GM12878 (cell line): ENCODE data around the gene ATP1A3. TPM values are rescaled to one million over a fixed set of nuclear protein-coding genes. Genes with fewer than 3 reads are reported as not detected.
A peak's percentile ranks its signal among the peaks of the same experiment; 100 is the strongest.

Source experiments
- ATF7 ChIP-seq: fragments of 450-650 bp; IDR thresholded peaks from 2 replicates; pipeline ENCODE4 v1.6.1; 2016; ENCODE audit warnings: low read depth, mild to moderate bottlenecking
- BACH1 ChIP-seq: fragments of 450-650 bp; IDR thresholded peaks from 2 replicates; pipeline ENCODE4 v1.6.1; 2017; ENCODE audit warnings: mild to moderate bottlenecking, borderline replicate concordance
- BCL11A ChIP-seq: IDR thresholded peaks from 2 replicates; pipeline ENCODE4 v1.6.1; 2011; ENCODE audit warnings: low read depth, low read length
- EGR1 ChIP-seq, 2 experiments: IDR thresholded peaks; 1 replicate in 1 of 2; 2 replicates in 1 of 2; pipeline ENCODE4 v1.6.1; 2011 to 2012; ENCODE audit warnings: low read depth in 2 of 2, low read length in 2 of 2, borderline replicate concordance in 1 of 2, mild to moderate bottlenecking in 1 of 2, moderate library complexity in 1 of 2
- HDAC6 ChIP-seq: fragments of 200-600 bp; sonication (generic); IDR thresholded peaks from one replicate; pipeline ENCODE4 v1.8.0; 2017; ENCODE audit warnings: antibody characterized with exemption; ENCODE audit not compliant: unreplicated experiment
- NFIC ChIP-seq: IDR thresholded peaks from 2 replicates; pipeline ENCODE4 v1.6.1; 2012; ENCODE audit warnings: low read depth, mild to moderate bottlenecking, inconsistent platforms, low read length, moderate library complexity
- POLR2AphosphoS5 ChIP-seq: IDR thresholded peaks from 2 replicates; pipeline ENCODE4 v1.6.1; 2011; ENCODE audit warnings: mild to moderate bottlenecking, low read length, inconsistent platforms
- RAD21 ChIP-seq: IDR thresholded peaks from 2 replicates; pipeline ENCODE4 v1.6.1; 2011; ENCODE audit warnings: mild to moderate bottlenecking, low read depth, low read length, moderate library complexity; ENCODE audit not compliant: insufficient read depth
- SUPT20H ChIP-seq: IDR thresholded peaks from 2 replicates; pipeline ENCODE4 v1.6.1; 2011; ENCODE audit warnings: low read depth, mild to moderate bottlenecking, low read length, moderate library complexity, borderline replicate concordance; ENCODE audit not compliant: control insufficient read depth
- SUZ12 ChIP-seq: fragments of 200-600 bp; sonication (generic); IDR thresholded peaks from one replicate; pipeline ENCODE4 v1.6.1; 2018; ENCODE audit warnings: antibody characterized with exemption, mild to moderate bottlenecking; ENCODE audit not compliant: unreplicated experiment
- WRNIP1 ChIP-seq: IDR thresholded peaks from 2 replicates; pipeline ENCODE4 v1.6.1; 2011; ENCODE audit warnings: low read depth, low read length, improper control_type of control experiment, borderline replicate concordance
- YBX1 ChIP-seq: fragments of 450-650 bp; IDR thresholded peaks from 2 replicates; pipeline ENCODE4 v1.6.1; 2016; ENCODE audit warnings: antibody characterized with exemption
- ZNF384 ChIP-seq: IDR thresholded peaks from 2 replicates; pipeline ENCODE4 v1.6.1; 2012; ENCODE audit warnings: low read depth, mild to moderate bottlenecking, low read length, improper control_type of control experiment, borderline replicate concordance
- ZZZ3 ChIP-seq: IDR thresholded peaks from 2 replicates; pipeline ENCODE4 v1.6.1; 2011; ENCODE audit warnings: low read depth; ENCODE audit not compliant: control insufficient read depth, insufficient read length
- polyA plus RNA-seq, 11 experiments: library from polyadenylated mRNA; depleted of rRNA in 4 of 11; unstranded in 6 of 11; stranded (reverse) in 5 of 11; fragments of >200 nt; fragmentation: Nextera tagmentation in 4 of 11; fragmentation: Illumina TruSeq in 1 of 11; extraction: Ambion mirVana in 4 of 11; extraction: Trizol in 1 of 11; gene quantifications; 1 replicate in 1 of 11; 2 replicates in 10 of 11; pipeline versions ENCODE4 v1.2.1 to v1.2.3, GENCODE V29; 2011 to 2016; ENCODE audit warnings: inconsistent platforms in 2 of 11, missing spikeins in 2 of 11, low read depth in 1 of 11
- total RNA-seq, 4 experiments: library from RNA; depleted of rRNA in 3 of 4; stranded (reverse); fragments of >200 nt in 3 of 4; fragmentation: Illumina TruSeq in 1 of 4; extraction: Trizol in 1 of 4; gene quantifications; 2 replicates each; pipeline versions ENCODE4 v1.2.1 to v1.2.3, GENCODE V29; 2013 to 2021
- TF ChIP-seq, protein P1 (sequence below): fragments of 450-650 bp; IDR thresholded peaks from 2 replicates; pipeline ENCODE4 v1.6.1; 2016; ENCODE audit warnings: mild to moderate bottlenecking, moderate library complexity, borderline replicate concordance
- TF ChIP-seq, protein P2 (sequence below): fragments of 450-650 bp; IDR thresholded peaks from 2 replicates; pipeline ENCODE4 v1.6.1; 2017; ENCODE audit warnings: borderline replicate concordance
- TF ChIP-seq, protein P3 (sequence below): fragments of 150-350 bp; IDR thresholded peaks from 2 replicates; pipeline ENCODE4 v1.6.1; 2014; ENCODE audit warnings: mild to moderate bottlenecking, low read depth, low read length
- TF ChIP-seq, protein P4 (sequence below): IDR thresholded peaks from 2 replicates; pipeline ENCODE4 v1.6.1; 2012; ENCODE audit warnings: low read depth, low read length, improper control_type of control experiment
- TF ChIP-seq, protein P5 (sequence below): fragments of 450-650 bp; IDR thresholded peaks from 2 replicates; pipeline ENCODE4 v1.6.1; 2014; ENCODE audit warnings: mild to moderate bottlenecking

Gene ATP1A3
- total and polyA plus RNA-seq, 10 of the 15 experiments (the other 5 are each of a cell fraction or from before 2014, with no cell fraction given) = 0.17 to 0.86 (median 0.32) TPM; not detected in 2

DNA sequence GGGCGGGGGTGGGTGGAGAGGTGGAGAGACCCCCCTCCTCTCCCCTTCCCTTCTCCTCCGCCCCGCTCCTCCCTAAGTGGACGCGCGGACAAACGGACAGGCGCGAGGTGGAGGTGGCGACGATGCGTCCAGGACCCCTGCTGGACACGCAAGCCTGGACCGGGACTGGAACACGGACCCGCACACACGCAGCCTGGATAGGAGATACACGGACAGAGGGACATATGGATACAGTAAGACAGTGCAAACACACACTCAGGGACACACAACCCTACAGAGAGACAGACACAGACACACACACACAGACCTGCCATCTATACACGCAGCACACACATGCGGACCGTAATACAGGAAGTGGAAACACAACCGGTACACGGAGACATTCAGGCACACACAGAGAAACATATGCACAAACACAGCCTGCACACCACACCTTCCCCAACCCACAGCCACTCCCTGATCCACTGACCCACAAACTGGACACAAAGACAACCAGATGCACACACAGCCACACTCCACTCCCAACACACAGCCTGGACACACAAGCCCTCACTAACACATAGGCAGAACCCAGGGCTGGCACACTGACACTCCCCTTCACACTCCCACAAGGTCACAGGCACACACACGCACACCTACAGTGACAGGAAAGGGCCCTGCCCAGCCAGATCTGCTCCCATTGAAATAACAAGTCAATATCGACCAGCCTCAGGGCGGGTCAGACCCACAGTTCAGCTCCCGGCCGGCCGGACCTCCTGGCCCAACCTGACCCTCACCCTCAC lies 65.1 kb downstream of the ATP1A3 start (continued):
- TF ChIP-seq, protein P1, sequence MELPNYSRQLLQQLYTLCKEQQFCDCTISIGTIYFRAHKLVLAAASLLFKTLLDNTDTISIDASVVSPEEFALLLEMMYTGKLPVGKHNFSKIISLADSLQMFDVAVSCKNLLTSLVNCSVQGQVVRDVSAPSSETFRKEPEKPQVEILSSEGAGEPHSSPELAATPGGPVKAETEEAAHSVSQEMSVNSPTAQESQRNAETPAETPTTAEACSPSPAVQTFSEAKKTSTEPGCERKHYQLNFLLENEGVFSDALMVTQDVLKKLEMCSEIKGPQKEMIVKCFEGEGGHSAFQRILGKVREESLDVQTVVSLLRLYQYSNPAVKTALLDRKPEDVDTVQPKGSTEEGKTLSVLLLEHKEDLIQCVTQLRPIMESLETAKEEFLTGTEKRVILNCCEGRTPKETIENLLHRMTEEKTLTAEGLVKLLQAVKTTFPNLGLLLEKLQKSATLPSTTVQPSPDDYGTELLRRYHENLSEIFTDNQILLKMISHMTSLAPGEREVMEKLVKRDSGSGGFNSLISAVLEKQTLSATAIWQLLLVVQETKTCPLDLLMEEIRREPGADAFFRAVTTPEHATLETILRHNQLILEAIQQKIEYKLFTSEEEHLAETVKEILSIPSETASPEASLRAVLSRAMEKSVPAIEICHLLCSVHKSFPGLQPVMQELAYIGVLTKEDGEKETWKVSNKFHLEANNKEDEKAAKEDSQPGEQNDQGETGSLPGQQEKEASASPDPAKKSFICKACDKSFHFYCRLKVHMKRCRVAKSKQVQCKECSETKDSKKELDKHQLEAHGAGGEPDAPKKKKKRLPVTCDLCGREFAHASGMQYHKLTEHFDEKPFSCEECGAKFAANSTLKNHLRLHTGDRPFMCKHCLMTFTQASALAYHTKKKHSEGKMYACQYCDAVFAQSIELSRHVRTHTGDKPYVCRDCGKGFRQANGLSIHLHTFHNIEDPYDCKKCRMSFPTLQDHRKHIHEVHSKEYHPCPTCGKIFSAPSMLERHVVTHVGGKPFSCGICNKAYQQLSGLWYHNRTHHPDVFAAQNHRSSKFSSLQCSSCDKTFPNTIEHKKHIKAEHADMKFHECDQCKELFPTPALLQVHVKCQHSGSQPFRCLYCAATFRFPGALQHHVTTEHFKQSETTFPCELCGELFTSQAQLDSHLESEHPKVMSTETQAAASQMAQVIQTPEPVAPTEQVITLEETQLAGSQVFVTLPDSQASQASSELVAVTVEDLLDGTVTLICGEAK = peak; percentile 51; the same call in 1 of the 2 replicates
- no peak for TF ChIP-seq EGR1 (IDR thresholded peaks at IDR 0.05; ENCODE audit: borderline replicate concordance in 1 of 2, low read depth in 2 of 2, low read length in 2 of 2)
- TF ChIP-seq YBX1 = no peak
- no peak for TF ChIP-seq NFIC
- TF ChIP-seq SUZ12 = peak; percentile 48
- TF ChIP-seq ZZZ3 = no peak
- TF ChIP-seq, protein P2, sequence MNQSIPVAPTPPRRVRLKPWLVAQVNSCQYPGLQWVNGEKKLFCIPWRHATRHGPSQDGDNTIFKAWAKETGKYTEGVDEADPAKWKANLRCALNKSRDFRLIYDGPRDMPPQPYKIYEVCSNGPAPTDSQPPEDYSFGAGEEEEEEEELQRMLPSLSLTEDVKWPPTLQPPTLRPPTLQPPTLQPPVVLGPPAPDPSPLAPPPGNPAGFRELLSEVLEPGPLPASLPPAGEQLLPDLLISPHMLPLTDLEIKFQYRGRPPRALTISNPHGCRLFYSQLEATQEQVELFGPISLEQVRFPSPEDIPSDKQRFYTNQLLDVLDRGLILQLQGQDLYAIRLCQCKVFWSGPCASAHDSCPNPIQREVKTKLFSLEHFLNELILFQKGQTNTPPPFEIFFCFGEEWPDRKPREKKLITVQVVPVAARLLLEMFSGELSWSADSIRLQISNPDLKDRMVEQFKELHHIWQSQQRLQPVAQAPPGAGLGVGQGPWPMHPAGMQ = no peak
- no peak for TF ChIP-seq POLR2AphosphoS5
- TF ChIP-seq, protein P3, sequence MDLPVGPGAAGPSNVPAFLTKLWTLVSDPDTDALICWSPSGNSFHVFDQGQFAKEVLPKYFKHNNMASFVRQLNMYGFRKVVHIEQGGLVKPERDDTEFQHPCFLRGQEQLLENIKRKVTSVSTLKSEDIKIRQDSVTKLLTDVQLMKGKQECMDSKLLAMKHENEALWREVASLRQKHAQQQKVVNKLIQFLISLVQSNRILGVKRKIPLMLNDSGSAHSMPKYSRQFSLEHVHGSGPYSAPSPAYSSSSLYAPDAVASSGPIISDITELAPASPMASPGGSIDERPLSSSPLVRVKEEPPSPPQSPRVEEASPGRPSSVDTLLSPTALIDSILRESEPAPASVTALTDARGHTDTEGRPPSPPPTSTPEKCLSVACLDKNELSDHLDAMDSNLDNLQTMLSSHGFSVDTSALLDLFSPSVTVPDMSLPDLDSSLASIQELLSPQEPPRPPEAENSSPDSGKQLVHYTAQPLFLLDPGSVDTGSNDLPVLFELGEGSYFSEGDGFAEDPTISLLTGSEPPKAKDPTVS = no peak
- TF ChIP-seq ZNF384 = no peak
- TF ChIP-seq, protein P4, sequence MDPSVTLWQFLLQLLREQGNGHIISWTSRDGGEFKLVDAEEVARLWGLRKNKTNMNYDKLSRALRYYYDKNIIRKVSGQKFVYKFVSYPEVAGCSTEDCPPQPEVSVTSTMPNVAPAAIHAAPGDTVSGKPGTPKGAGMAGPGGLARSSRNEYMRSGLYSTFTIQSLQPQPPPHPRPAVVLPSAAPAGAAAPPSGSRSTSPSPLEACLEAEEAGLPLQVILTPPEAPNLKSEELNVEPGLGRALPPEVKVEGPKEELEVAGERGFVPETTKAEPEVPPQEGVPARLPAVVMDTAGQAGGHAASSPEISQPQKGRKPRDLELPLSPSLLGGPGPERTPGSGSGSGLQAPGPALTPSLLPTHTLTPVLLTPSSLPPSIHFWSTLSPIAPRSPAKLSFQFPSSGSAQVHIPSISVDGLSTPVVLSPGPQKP = no peak
- TF ChIP-seq ATF7 = 0 out of 2 replicates have a peak, but pooled peaks have one; percentile 19
- TF ChIP-seq RAD21 = no peak
- no peak for TF ChIP-seq SUPT20H
- TF ChIP-seq BACH1 = no peak
- TF ChIP-seq, protein P5, sequence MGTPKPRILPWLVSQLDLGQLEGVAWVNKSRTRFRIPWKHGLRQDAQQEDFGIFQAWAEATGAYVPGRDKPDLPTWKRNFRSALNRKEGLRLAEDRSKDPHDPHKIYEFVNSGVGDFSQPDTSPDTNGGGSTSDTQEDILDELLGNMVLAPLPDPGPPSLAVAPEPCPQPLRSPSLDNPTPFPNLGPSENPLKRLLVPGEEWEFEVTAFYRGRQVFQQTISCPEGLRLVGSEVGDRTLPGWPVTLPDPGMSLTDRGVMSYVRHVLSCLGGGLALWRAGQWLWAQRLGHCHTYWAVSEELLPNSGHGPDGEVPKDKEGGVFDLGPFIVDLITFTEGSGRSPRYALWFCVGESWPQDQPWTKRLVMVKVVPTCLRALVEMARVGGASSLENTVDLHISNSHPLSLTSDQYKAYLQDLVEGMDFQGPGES = no peak
- TF ChIP-seq HDAC6 = no peak
- TF ChIP-seq WRNIP1 = 0 out of 2 replicates have a peak, but pooled peaks have one; percentile 36
- TF ChIP-seq BCL11A = no peak
